ENCODE measurements around the gene ELOVL5.

Gene ELOVL5

GRCh38 chr6:53376661-53377226, 28.0 kb upstream of the ELOVL5 start:
- no peak overlapping the region for H3K4me3 ChIP-seq (ENCODE audit: low read depth, low read length, poor library complexity, severe bottlenecking)
- no peak overlapping the region for H3K27ac ChIP-seq (ENCODE audit: low read depth, low read length, poor library complexity, severe bottlenecking)
- H3K27me3 ChIP-seq (ENCODE audit: insufficient read depth, low read length) = no peaks in the 10 kb centered on the region
- no peaks in the 10 kb centered on the region for H3K9me2 ChIP-seq (ENCODE audit: low read depth, low read length)
- H3F3A ChIP-seq (ENCODE audit: insufficient read depth, low read length) = no peaks in the 10 kb centered on the region
- H3K36me3 ChIP-seq (ENCODE audit: insufficient read depth, low read length) = no peaks in the 10 kb centered on the region; the same call in 1 of the 2 replicates
- H3K9me3 ChIP-seq (ENCODE audit: low read length) = no peaks in the 10 kb centered on the region
- no peak overlapping the region for H2AFZ ChIP-seq (ENCODE audit: low read length)
- H3K4me1 ChIP-seq (ENCODE audit: insufficient read depth, low read length, severe bottlenecking) = no peaks in the 10 kb centered on the region
- H3K79me2 ChIP-seq (ENCODE audit: insufficient read depth, low read length) = no peaks in the 10 kb centered on the region
- H3K4me2 ChIP-seq (ENCODE audit: low read length) = no peak overlapping the region
- no peaks in the 10 kb centered on the region for H4K20me1 ChIP-seq (ENCODE audit: insufficient read depth, low read length)
- no peak overlapping the region for H3K9ac ChIP-seq (ENCODE audit: low read length)
- no peak for TF ChIP-seq EZH2 (IDR thresholded peaks at IDR 0.05; ENCODE audit: borderline replicate concordance, low read length)

- no peaks in the 10 kb centered on the region for H3K27me3 ChIP-seq (ENCODE audit: insufficient read depth, low read length)
- no peak overlapping the region for H3K9ac ChIP-seq (ENCODE audit: low read length)
- no peaks in the 10 kb centered on the region for H3K4me1 ChIP-seq (ENCODE audit: insufficient read depth, low read length, severe bottlenecking)
- no peaks in the 10 kb centered on the region for H3K9me2 ChIP-seq (ENCODE audit: low read depth, low read length)
- H3F3A ChIP-seq (ENCODE audit: insufficient read depth, low read length) = no peaks in the 10 kb centered on the region
- no peak overlapping the region for H3K27ac ChIP-seq (ENCODE audit: low read depth, low read length, poor library complexity, severe bottlenecking)
- no peaks in the 10 kb centered on the region for H4K20me1 ChIP-seq (ENCODE audit: insufficient read depth, low read length)
- H3K4me3 ChIP-seq (ENCODE audit: low read depth, low read length, poor library complexity, severe bottlenecking) = no peak overlapping the region
- H3K4me2 ChIP-seq (ENCODE audit: low read length) = no peak overlapping the region
- H3K79me2 ChIP-seq (ENCODE audit: insufficient read depth, low read length) = no peaks in the 10 kb centered on the region
- H3K9me3 ChIP-seq (ENCODE audit: low read length) = no peaks in the 10 kb centered on the region
- no peaks in the 10 kb centered on the region for H3K36me3 ChIP-seq (ENCODE audit: insufficient read depth, low read length)
- H2AFZ ChIP-seq (ENCODE audit: low read length) = no peak overlapping the region
- TF ChIP-seq CTCF (IDR thresholded peaks at IDR 0.05; ENCODE audit: low read length) (no peak), EZH2 (IDR thresholded peaks at IDR 0.05; ENCODE audit: borderline replicate concordance, low read length) (no peak)
Measured at GRCh38 chr6:53375847-53376246, 27.1 kb upstream of the ELOVL5 start.

GRCh38 chr6:53373638-53374037, 24.9 kb upstream of the ELOVL5 start:
- no peaks in the 10 kb centered on the region for H3K36me3 ChIP-seq (ENCODE audit: insufficient read depth, low read length)
- H3K9ac ChIP-seq (ENCODE audit: low read length) = no peak overlapping the region
- no peaks in the 10 kb centered on the region for H3K9me2 ChIP-seq (ENCODE audit: low read depth, low read length)
- H3K79me2 ChIP-seq (ENCODE audit: insufficient read depth, low read length) = no peaks in the 10 kb centered on the region
- H2AFZ ChIP-seq (ENCODE audit: low read length) = no peak overlapping the region
- no peaks in the 10 kb centered on the region for H3F3A ChIP-seq (ENCODE audit: insufficient read depth, low read length)
- H3K27ac ChIP-seq (ENCODE audit: low read depth, low read length, poor library complexity, severe bottlenecking) = no peak overlapping the region
- H3K9me3 ChIP-seq (ENCODE audit: low read length) = no peaks in the 10 kb centered on the region
- H3K4me2 ChIP-seq (ENCODE audit: low read length) = no peak overlapping the region
- no peaks in the 10 kb centered on the region for H3K27me3 ChIP-seq (ENCODE audit: insufficient read depth, low read length)
- no peak overlapping the region for H3K4me3 ChIP-seq (ENCODE audit: low read depth, low read length, poor library complexity, severe bottlenecking)
- no peaks in the 10 kb centered on the region for H3K4me1 ChIP-seq (ENCODE audit: insufficient read depth, low read length, severe bottlenecking)
- H4K20me1 ChIP-seq (ENCODE audit: insufficient read depth, low read length) = no peaks in the 10 kb centered on the region
- TF ChIP-seq EZH2 (IDR thresholded peaks at IDR 0.05; ENCODE audit: borderline replicate concordance, low read length) (no peak), CTCF (IDR thresholded peaks at IDR 0.05; ENCODE audit: low read length) (no peak)

GRCh38 chr6:53369876-53370515, 21.2 kb upstream of the ELOVL5 start:
- H3K27me3 ChIP-seq (ENCODE audit: insufficient read depth, low read length) = no peaks in the 10 kb centered on the region
- no peak for TF ChIP-seq EZH2 (IDR thresholded peaks at IDR 0.05; ENCODE audit: borderline replicate concordance, low read length)
- TF ChIP-seq CTCF (IDR thresholded peaks at IDR 0.05; ENCODE audit: low read length) = no peak
- no peak overlapping the region for H2AFZ ChIP-seq (ENCODE audit: low read length)
- H3K36me3 ChIP-seq (ENCODE audit: insufficient read depth, low read length) = no peaks in the 10 kb centered on the region
- no peaks in the 10 kb centered on the region for H4K20me1 ChIP-seq (ENCODE audit: insufficient read depth, low read length)
- H3K9me2 ChIP-seq (ENCODE audit: low read depth, low read length) = no peaks in the 10 kb centered on the region
- H3K9ac ChIP-seq (ENCODE audit: low read length) = no peak overlapping the region
- H3K4me1 ChIP-seq (ENCODE audit: insufficient read depth, low read length, severe bottlenecking) = no peaks in the 10 kb centered on the region
- H3K4me2 ChIP-seq (ENCODE audit: low read length) = no peak overlapping the region
- H3K9me3 ChIP-seq (ENCODE audit: low read length) = no peaks in the 10 kb centered on the region
- no peak overlapping the region for H3K27ac ChIP-seq (ENCODE audit: low read depth, low read length, poor library complexity, severe bottlenecking)
- no peak overlapping the region for H3K4me3 ChIP-seq (ENCODE audit: low read depth, low read length, poor library complexity, severe bottlenecking)
- no peaks in the 10 kb centered on the region for H3F3A ChIP-seq (ENCODE audit: insufficient read depth, low read length)
- no peaks in the 10 kb centered on the region for H3K79me2 ChIP-seq (ENCODE audit: insufficient read depth, low read length)

Data from OCI-LY1 (cell line).